ENCODE data around the gene IMPA2.

The IMPA2 gene

GRCh38 chr18:11960743-11961380, 20.4 kb upstream of the IMPA2 start:
- no peak overlapping the region for H2AFZ ChIP-seq (ENCODE audit: low read depth, low read length, severe bottlenecking)
- no peak overlapping the region for H3K4me2 ChIP-seq (ENCODE audit: low read depth, low read length, poor library complexity, severe bottlenecking)
- H3K9ac ChIP-seq (ENCODE audit: low read length), result no peak overlapping the region
- H3K4me3 ChIP-seq (ENCODE audit: insufficient read depth, low read length, poor library complexity, severe bottlenecking), result no peak overlapping the region
- H3K9me2 ChIP-seq (replicated peaks; ENCODE audit: insufficient read depth, low read length), result no peaks in the 10 kb centered on the region
- peaks cover 9% of the 10 kb centered on the region; the same call in 1 of the 2 replicates for H3K9me3 ChIP-seq (ENCODE audit: insufficient read depth, low read length)
- no peaks in the 10 kb centered on the region for H4K20me1 ChIP-seq (ENCODE audit: low read depth, low read length)
- TF ChIP-seq CTCF (IDR thresholded peaks at IDR 0.05; ENCODE audit: insufficient read depth, low read length, poor library complexity, severe bottlenecking) (no peak), EZH2phosphoT487 (conservative IDR thresholded peaks at IDR 0.05; ENCODE audit: low read length) (no peak)
- no peaks in the 10 kb centered on the region for H3K79me2 ChIP-seq (ENCODE audit: insufficient read depth, low read length)
- H3K27ac ChIP-seq (ENCODE audit: low read depth, low read length), result no peak overlapping the region
- H3K27me3 ChIP-seq (ENCODE audit: low read length), result no peaks in the 10 kb centered on the region
- H3F3A ChIP-seq (ENCODE audit: insufficient read depth), result no peaks in the 10 kb centered on the region
- H3K36me3 ChIP-seq (ENCODE audit: low read length), result no peaks in the 10 kb centered on the region

DNA sequence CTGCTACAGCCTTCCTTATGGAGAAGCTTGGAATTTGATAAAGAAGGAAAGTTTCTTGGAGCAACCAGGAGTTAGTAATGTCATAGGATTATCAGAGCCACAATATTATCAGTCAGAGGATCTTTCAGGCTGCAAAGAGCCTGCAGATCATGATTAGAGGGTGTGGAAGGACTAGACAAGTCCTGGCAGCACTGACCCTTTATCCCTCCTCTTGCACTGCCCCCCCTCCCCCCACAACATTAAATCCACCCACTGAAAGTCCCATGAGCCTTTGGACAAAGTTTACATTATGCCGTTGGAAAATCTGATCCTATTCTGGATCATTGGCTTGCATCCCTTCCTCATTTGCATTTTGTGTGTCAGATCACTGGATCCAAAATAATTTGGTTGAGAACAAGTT, 18.7 kb upstream of the IMPA2 start:
- Histone ChIP-seq H2AFZ (ENCODE audit: low read depth, low read length, severe bottlenecking) (no peak overlapping the region), H3K9me3 (ENCODE audit: insufficient read depth, low read length) (peaks cover 2% of the 10 kb centered on the region; the same call in 1 of the 2 replicates), H3K4me3 (ENCODE audit: insufficient read depth, low read length, poor library complexity, severe bottlenecking) (no peak overlapping the region), H4K20me1 (ENCODE audit: low read depth, low read length) (no peaks in the 10 kb centered on the region), H3F3A (ENCODE audit: insufficient read depth) (no peaks in the 10 kb centered on the region), H3K27ac (ENCODE audit: low read depth, low read length) (no peak overlapping the region), H3K4me2 (ENCODE audit: low read depth, low read length, poor library complexity, severe bottlenecking) (no peak overlapping the region), H3K9me2 (replicated peaks; ENCODE audit: insufficient read depth, low read length) (no peaks in the 10 kb centered on the region), H3K36me3 (ENCODE audit: low read length) (no peaks in the 10 kb centered on the region), H3K9ac (ENCODE audit: low read length) (no peak overlapping the region), H3K27me3 (ENCODE audit: low read length) (no peaks in the 10 kb centered on the region), H3K79me2 (ENCODE audit: insufficient read depth, low read length) (no peaks in the 10 kb centered on the region)
- TF ChIP-seq CTCF (IDR thresholded peaks at IDR 0.05; ENCODE audit: insufficient read depth, low read length, poor library complexity, severe bottlenecking) (no peak), EZH2phosphoT487 (conservative IDR thresholded peaks at IDR 0.05; ENCODE audit: low read length) (no peak)

DNA sequence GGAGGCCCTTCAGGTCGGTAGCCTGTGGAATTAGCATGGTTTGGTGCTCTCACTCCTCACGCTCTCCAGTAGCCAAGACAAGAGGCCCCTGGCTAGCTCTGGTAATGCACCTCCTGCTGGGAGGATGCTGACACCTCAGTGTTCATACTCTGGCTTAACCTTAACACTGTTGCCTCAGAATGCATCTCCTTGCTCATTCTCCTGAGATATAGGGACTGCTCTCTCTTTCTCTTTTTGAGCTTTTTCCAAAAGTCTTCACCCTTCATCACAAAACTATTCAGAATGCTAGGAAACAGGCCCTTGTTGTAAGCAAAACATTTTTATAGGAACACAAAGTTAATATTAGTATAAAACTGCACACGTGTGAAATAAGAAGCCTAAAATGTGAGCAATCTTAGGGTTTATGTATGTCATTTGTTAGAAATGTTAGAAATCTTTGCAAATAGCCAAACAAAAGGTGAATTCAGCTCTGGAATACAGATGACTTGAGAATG, 17.3 kb upstream of the IMPA2 start:
- H3K4me3 ChIP-seq (ENCODE audit: insufficient read depth, low read length, poor library complexity, severe bottlenecking), result no peak overlapping the region
- no peak overlapping the region for H2AFZ ChIP-seq (ENCODE audit: low read depth, low read length, severe bottlenecking)
- H3K36me3 ChIP-seq (ENCODE audit: low read length), result no peaks in the 10 kb centered on the region

More for the DNA sequence above, 17.3 kb upstream of the IMPA2 start:
- no peak overlapping the region for H3K9ac ChIP-seq (ENCODE audit: low read length)
- no peaks in the 10 kb centered on the region for H3F3A ChIP-seq (ENCODE audit: insufficient read depth)
- H3K27me3 ChIP-seq (ENCODE audit: low read length), result no peaks in the 10 kb centered on the region
- no peak overlapping the region for H3K27ac ChIP-seq (ENCODE audit: low read depth, low read length)
- no peaks in the 10 kb centered on the region for H3K9me3 ChIP-seq (ENCODE audit: insufficient read depth, low read length)
- H4K20me1 ChIP-seq (ENCODE audit: low read depth, low read length), result no peaks in the 10 kb centered on the region
- H3K4me2 ChIP-seq (ENCODE audit: low read depth, low read length, poor library complexity, severe bottlenecking), result no peak overlapping the region
- no peaks in the 10 kb centered on the region for H3K9me2 ChIP-seq (replicated peaks; ENCODE audit: insufficient read depth, low read length)
- TF ChIP-seq EZH2phosphoT487 (conservative IDR thresholded peaks at IDR 0.05; ENCODE audit: low read length) (no peak), CTCF (IDR thresholded peaks at IDR 0.05; ENCODE audit: insufficient read depth, low read length, poor library complexity, severe bottlenecking) (no peak)
- H3K79me2 ChIP-seq (ENCODE audit: insufficient read depth, low read length), result no peaks in the 10 kb centered on the region

Data from SU-DHL-6 (cell line).